GM23338 (cell line): ENCODE measurements around the gene FKBP9. TPM values are rescaled to one million over a fixed set of nuclear protein-coding genes. Genes with fewer than 3 reads are reported as not detected.

ENCODE experiments used
- ATAC-seq: fragments of 200-7000 bp; cut with Tn5 transposase; 3 replicates; pipeline ENCODE4 v1.9.1; 2020
- DNase-seq: peaks from one replicate; pipeline ENCODE4 v3.0.0-alpha.2; 2015; ENCODE audit warnings: low spot score
- H2AFZ ChIP-seq: fragments of 200-600 bp; sonication (generic); 2 replicates; pipeline ENCODE4 v1.8.0; 2016; ENCODE audit warnings: antibody characterized with exemption, mild to moderate bottlenecking, moderate library complexity
- H3F3A ChIP-seq: fragments of 200-600 bp; sonication (generic); replicated peaks from 2 replicates; pipeline ENCODE4 v1.8.0; 2017; ENCODE audit warnings: antibody characterized with exemption, mixed run types, low read depth
- H3K27ac ChIP-seq: fragments of 200-600 bp; sonication (generic); 2 replicates; pipeline ENCODE4 v1.6.1; 2016; ENCODE audit warnings: low read depth
- H3K27me3 ChIP-seq: fragments of 200-600 bp; sonication (generic); 2 replicates; pipeline ENCODE4 v1.8.0; 2016; ENCODE audit warnings: mild to moderate bottlenecking, mixed run types, moderate library complexity; ENCODE audit not compliant: insufficient read depth
- H3K36me3 ChIP-seq: fragments of 200-600 bp; sonication (generic); 2 replicates; pipeline ENCODE4 v1.8.0; 2016; ENCODE audit warnings: mild to moderate bottlenecking; ENCODE audit not compliant: insufficient read depth
- H3K4me1 ChIP-seq: fragments of 200-600 bp; sonication (generic); 2 replicates; pipeline ENCODE4 v1.8.0; 2016; ENCODE audit warnings: mild to moderate bottlenecking, moderate library complexity; ENCODE audit not compliant: insufficient read depth
- H3K4me2 ChIP-seq: fragments of 200-600 bp; sonication (generic); 2 replicates; pipeline ENCODE4 v1.7.1; 2017; ENCODE audit warnings: mixed run types
- H3K4me3 ChIP-seq: fragments of 200-600 bp; sonication (generic); 2 replicates; pipeline ENCODE4 v1.6.1; 2016; ENCODE audit warnings: mixed run types
- H3K79me2 ChIP-seq: fragments of 200-600 bp; sonication (generic); replicated peaks from 2 replicates; pipeline ENCODE4 v1.8.0; 2017; ENCODE audit warnings: mild to moderate bottlenecking; ENCODE audit not compliant: insufficient read depth
- H3K9me2 ChIP-seq: fragments of 200-600 bp; sonication (generic); 2 replicates; pipeline ENCODE4 v1.8.0; 2017; ENCODE audit not compliant: insufficient read depth
- H4K20me1 ChIP-seq: fragments of 200-600 bp; sonication (generic); replicated peaks from 2 replicates; pipeline ENCODE4 v1.8.0; 2017; ENCODE audit warnings: mild to moderate bottlenecking; ENCODE audit not compliant: insufficient read depth
- H3K27ac Mint-ChIP-seq: 2 replicates; pipeline ENCODE4 v1.8.0; 2020; ENCODE audit warnings: inconsistent platforms, mild to moderate bottlenecking, moderate library complexity, mixed read lengths
- H3K27me3 Mint-ChIP-seq: 3 replicates; pipeline ENCODE4 v1.8.0; 2022; ENCODE audit warnings: low read depth, mild to moderate bottlenecking, moderate library complexity, mixed read lengths, inconsistent platforms; ENCODE audit not compliant: insufficient read depth, poor library complexity
- H3K36me3 Mint-ChIP-seq: 3 replicates; pipeline ENCODE4 v1.8.0; 2021; ENCODE audit warnings: low read depth, mild to moderate bottlenecking, inconsistent platforms, moderate library complexity, mixed read lengths
- H3K4me1 Mint-ChIP-seq: 3 replicates; pipeline ENCODE4 v1.8.0; 2020; ENCODE audit warnings: mild to moderate bottlenecking, inconsistent platforms, mixed read lengths
- H3K4me3 Mint-ChIP-seq: 3 replicates; pipeline ENCODE4 v1.8.0; 2021; ENCODE audit warnings: moderate library complexity, mild to moderate bottlenecking, inconsistent platforms, mixed read lengths
- H3K9me3 Mint-ChIP-seq: 3 replicates; pipeline ENCODE4 v1.8.0; 2020; ENCODE audit warnings: moderate library complexity, mild to moderate bottlenecking, inconsistent platforms, mixed read lengths
- CREB1 ChIP-seq: fragments of 250-450 bp; sonication (Bioruptor Pico); IDR thresholded peaks from 2 replicates; pipeline ENCODE4 v1.5.0; 2020; ENCODE audit warnings: low read depth, mild to moderate bottlenecking, moderate library complexity
- ETS1 ChIP-seq: IDR thresholded peaks from 2 replicates; pipeline ENCODE4 v1.6.1; 2016; ENCODE audit warnings: antibody characterized with exemption
- EZH2 ChIP-seq: fragments of 200-600 bp; sonication (generic); IDR thresholded peaks from one replicate; pipeline ENCODE4 v1.8.0; 2017; ENCODE audit warnings: antibody characterized with exemption, mild to moderate bottlenecking, low read depth; ENCODE audit not compliant: unreplicated experiment
- EZH2phosphoT487 ChIP-seq: fragments of 200-600 bp; sonication (generic); IDR thresholded peaks from one replicate; pipeline ENCODE4 v1.8.1; 2018; ENCODE audit warnings: antibody characterized with exemption; ENCODE audit not compliant: unreplicated experiment
- JUNB ChIP-seq: IDR thresholded peaks from one replicate; pipeline ENCODE4 v1.6.1; 2016; ENCODE audit warnings: antibody characterized with exemption; ENCODE audit not compliant: unreplicated experiment
- NANOG ChIP-seq: IDR thresholded peaks from 2 replicates; pipeline ENCODE4 v1.6.1; 2016; ENCODE audit warnings: antibody characterized with exemption, borderline replicate concordance
- POLR2AphosphoS5 ChIP-seq: IDR thresholded peaks from 2 replicates; pipeline ENCODE4 v1.6.1; 2016; ENCODE audit warnings: antibody characterized with exemption, low read depth
- STAT1 ChIP-seq: IDR thresholded peaks from one replicate; pipeline ENCODE4 v1.6.1; 2016; ENCODE audit warnings: antibody characterized with exemption; ENCODE audit not compliant: unreplicated experiment
- ZNF114 ChIP-seq: fragments of 250-450 bp; sonication (Bioruptor Pico); IDR thresholded peaks from 2 replicates; pipeline ENCODE4 v1.5.0; 2020; ENCODE audit warnings: mild to moderate bottlenecking, moderate library complexity
- ZNF331 ChIP-seq: fragments of 250-450 bp; sonication (Bioruptor Pico); IDR thresholded peaks from 2 replicates; pipeline ENCODE4 v1.5.0; 2020; ENCODE audit warnings: low read depth, mild to moderate bottlenecking, moderate library complexity
- ZNF462 ChIP-seq: fragments of 250-450 bp; sonication (Bioruptor Pico); IDR thresholded peaks from 2 replicates; pipeline ENCODE4 v1.5.0; 2020; ENCODE audit warnings: mild to moderate bottlenecking, moderate library complexity
- polyA plus RNA-seq: library from polyadenylated mRNA; unstranded; fragments of >200 nt; fragmentation: Nextera tagmentation; extraction: Ambion mirVana; gene quantifications from 2 replicates; pipeline ENCODE4 v1.2.1, GENCODE V29; 2016
- total RNA-seq: library from RNA; depleted of rRNA; stranded (reverse); fragments of >200 nt; shearing (Covaris generic); gene quantifications from 2 replicates; pipeline ENCODE4 v1.2.3, GENCODE V29; 2014
- TF ChIP-seq, protein P1 (sequence below): IDR thresholded peaks from one replicate; pipeline ENCODE4 v1.6.1; 2018; ENCODE audit warnings: antibody characterized with exemption; ENCODE audit not compliant: unreplicated experiment
- TF ChIP-seq, protein P2 (sequence below), 2 experiments: fragments of 200-600 bp in 1 of 2; sonication (generic) in 1 of 2; conservative IDR thresholded peaks; 2 replicates each; pipeline versions ENCODE4 v1.5.1 to v1.6.1; 2016 to 2017; ENCODE audit warnings: antibody characterized with exemption in 2 of 2, low read depth in 2 of 2, mild to moderate bottlenecking in 2 of 2, moderate library complexity in 1 of 2

Gene FKBP9
- total and polyA plus RNA-seq, 2 experiments from 2014 or later: 5.2 to 15.8 TPM

DNA sequence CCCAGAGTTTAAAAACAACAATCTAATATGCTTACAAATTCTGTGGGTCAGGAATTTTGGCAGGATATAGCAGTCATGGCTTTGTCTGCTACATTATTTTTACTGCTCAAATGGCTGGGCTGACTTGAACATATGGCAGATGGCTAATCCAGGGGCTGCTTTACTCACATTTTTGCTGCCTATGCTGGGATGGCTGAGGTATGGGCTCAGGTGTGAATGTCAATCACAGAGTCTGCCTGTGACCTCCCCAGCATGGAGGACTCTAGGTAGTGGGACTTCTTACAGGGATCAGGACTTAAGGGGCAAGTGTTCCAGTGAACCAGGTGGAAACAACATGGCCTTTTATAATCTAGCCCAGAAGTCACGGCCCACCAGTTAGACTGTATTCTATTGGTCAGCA lies 4.4 kb upstream of the FKBP9 start:
- peaks cover under 1% of the 10 kb centered on the region; the same call in 2 of the 3 replicates for H3K4me1 Mint-ChIP-seq
- no peak for DNase-seq

More for the DNA sequence above, 4.4 kb upstream of the FKBP9 start:
- no peak overlapping the region for H3K4me2 ChIP-seq
- H3K9me3 Mint-ChIP-seq: peaks cover 28% of the 10 kb centered on the region
- H3K36me3 Mint-ChIP-seq: peaks cover 9% of the 10 kb centered on the region
- no peak overlapping the region for H3K4me3 ChIP-seq
- peaks cover under 1% of the 10 kb centered on the region; the same call in 1 of the 2 replicates for H3K4me1 ChIP-seq
- no peaks in the 10 kb centered on the region for H3K36me3 ChIP-seq
- no peak overlapping the region for H2AFZ ChIP-seq
- H3K79me2 ChIP-seq: no peaks in the 10 kb centered on the region
- TF ChIP-seq ZNF331 (CRISPR knock-in tag): no peak
- TF ChIP-seq POLR2AphosphoS5: no peak
- TF ChIP-seq STAT1: no peak
- no peak for TF ChIP-seq NANOG
- TF ChIP-seq, protein P1, sequence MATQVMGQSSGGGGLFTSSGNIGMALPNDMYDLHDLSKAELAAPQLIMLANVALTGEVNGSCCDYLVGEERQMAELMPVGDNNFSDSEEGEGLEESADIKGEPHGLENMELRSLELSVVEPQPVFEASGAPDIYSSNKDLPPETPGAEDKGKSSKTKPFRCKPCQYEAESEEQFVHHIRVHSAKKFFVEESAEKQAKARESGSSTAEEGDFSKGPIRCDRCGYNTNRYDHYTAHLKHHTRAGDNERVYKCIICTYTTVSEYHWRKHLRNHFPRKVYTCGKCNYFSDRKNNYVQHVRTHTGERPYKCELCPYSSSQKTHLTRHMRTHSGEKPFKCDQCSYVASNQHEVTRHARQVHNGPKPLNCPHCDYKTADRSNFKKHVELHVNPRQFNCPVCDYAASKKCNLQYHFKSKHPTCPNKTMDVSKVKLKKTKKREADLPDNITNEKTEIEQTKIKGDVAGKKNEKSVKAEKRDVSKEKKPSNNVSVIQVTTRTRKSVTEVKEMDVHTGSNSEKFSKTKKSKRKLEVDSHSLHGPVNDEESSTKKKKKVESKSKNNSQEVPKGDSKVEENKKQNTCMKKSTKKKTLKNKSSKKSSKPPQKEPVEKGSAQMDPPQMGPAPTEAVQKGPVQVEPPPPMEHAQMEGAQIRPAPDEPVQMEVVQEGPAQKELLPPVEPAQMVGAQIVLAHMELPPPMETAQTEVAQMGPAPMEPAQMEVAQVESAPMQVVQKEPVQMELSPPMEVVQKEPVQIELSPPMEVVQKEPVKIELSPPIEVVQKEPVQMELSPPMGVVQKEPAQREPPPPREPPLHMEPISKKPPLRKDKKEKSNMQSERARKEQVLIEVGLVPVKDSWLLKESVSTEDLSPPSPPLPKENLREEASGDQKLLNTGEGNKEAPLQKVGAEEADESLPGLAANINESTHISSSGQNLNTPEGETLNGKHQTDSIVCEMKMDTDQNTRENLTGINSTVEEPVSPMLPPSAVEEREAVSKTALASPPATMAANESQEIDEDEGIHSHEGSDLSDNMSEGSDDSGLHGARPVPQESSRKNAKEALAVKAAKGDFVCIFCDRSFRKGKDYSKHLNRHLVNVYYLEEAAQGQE: no peak
- TF ChIP-seq, protein P2, sequence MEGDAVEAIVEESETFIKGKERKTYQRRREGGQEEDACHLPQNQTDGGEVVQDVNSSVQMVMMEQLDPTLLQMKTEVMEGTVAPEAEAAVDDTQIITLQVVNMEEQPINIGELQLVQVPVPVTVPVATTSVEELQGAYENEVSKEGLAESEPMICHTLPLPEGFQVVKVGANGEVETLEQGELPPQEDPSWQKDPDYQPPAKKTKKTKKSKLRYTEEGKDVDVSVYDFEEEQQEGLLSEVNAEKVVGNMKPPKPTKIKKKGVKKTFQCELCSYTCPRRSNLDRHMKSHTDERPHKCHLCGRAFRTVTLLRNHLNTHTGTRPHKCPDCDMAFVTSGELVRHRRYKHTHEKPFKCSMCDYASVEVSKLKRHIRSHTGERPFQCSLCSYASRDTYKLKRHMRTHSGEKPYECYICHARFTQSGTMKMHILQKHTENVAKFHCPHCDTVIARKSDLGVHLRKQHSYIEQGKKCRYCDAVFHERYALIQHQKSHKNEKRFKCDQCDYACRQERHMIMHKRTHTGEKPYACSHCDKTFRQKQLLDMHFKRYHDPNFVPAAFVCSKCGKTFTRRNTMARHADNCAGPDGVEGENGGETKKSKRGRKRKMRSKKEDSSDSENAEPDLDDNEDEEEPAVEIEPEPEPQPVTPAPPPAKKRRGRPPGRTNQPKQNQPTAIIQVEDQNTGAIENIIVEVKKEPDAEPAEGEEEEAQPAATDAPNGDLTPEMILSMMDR (conservative IDR thresholded peaks at IDR 0.05; ENCODE audit: low read depth in 2 of 2): no peak
- TF ChIP-seq JUNB: no peak
- TF ChIP-seq CREB1: no peak
- TF ChIP-seq ZNF462 (CRISPR knock-in tag): no peak
- no peak for TF ChIP-seq EZH2phosphoT487
- TF ChIP-seq ZNF114 (CRISPR knock-in tag): no peak
- no peak for TF ChIP-seq ETS1
- no peak for TF ChIP-seq EZH2
- H3K27me3 Mint-ChIP-seq: peaks cover 31% of the 10 kb centered on the region
- H3K4me3 Mint-ChIP-seq: no peak overlapping the region
- no peak for ATAC-seq
- no peaks in the 10 kb centered on the region for H4K20me1 ChIP-seq
- H3K27ac ChIP-seq: no peak overlapping the region
- H3K27me3 ChIP-seq: peaks cover 40% of the 10 kb centered on the region
- 0 out of 2 replicates have a peak, but pooled peaks cover 4% of the 10 kb centered on the region for H3K9me2 ChIP-seq
- 0 out of 2 replicates have a peak, but pooled peaks cover 3% of the 10 kb centered on the region for H3F3A ChIP-seq
- no peak overlapping the region for H3K27ac Mint-ChIP-seq
